ENCODE data around the gene ERG.

- no peak for TF ChIP-seq POLR2A (IDR thresholded peaks at IDR 0.05; ENCODE audit: low read length)
- TF ChIP-seq, protein P1, sequence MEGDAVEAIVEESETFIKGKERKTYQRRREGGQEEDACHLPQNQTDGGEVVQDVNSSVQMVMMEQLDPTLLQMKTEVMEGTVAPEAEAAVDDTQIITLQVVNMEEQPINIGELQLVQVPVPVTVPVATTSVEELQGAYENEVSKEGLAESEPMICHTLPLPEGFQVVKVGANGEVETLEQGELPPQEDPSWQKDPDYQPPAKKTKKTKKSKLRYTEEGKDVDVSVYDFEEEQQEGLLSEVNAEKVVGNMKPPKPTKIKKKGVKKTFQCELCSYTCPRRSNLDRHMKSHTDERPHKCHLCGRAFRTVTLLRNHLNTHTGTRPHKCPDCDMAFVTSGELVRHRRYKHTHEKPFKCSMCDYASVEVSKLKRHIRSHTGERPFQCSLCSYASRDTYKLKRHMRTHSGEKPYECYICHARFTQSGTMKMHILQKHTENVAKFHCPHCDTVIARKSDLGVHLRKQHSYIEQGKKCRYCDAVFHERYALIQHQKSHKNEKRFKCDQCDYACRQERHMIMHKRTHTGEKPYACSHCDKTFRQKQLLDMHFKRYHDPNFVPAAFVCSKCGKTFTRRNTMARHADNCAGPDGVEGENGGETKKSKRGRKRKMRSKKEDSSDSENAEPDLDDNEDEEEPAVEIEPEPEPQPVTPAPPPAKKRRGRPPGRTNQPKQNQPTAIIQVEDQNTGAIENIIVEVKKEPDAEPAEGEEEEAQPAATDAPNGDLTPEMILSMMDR (IDR thresholded peaks at IDR 0.05), result no peak
- TF ChIP-seq USF2 (IDR thresholded peaks at IDR 0.05), result no peak
These were observed 160.5 kb downstream of the ERG start for GRCh38 chr21:38337793-38338192.

Data from A549 (cell line).